ENCODE results near the gene ELP5.
"Not testable (repeated sequence)": the region's sequence is repeated elsewhere in the genome, so short reads cannot be mapped to it uniquely, and the experiment has no call there.

DNA sequence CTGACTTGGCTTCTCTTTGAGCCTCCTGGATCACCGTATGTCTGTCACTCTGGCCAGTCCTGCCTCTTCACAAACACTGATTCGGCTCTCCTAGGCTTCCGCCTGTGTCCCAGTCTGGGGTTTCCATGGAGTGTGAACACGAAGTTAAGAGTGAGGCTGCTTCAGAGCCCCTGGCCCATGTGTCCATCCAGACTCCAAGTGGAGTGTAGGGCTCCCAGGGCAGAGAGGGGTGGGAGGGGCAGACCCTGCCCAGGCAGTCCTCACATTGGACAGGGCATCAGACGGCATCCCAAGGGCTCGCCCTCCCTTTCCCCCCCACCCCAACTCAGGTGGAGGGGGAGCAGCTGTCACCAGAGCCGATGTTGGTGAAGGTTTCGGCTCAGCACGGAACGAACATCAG is 8.2 kb upstream of the ELP5 start:
- TF ChIP-seq, protein P1, sequence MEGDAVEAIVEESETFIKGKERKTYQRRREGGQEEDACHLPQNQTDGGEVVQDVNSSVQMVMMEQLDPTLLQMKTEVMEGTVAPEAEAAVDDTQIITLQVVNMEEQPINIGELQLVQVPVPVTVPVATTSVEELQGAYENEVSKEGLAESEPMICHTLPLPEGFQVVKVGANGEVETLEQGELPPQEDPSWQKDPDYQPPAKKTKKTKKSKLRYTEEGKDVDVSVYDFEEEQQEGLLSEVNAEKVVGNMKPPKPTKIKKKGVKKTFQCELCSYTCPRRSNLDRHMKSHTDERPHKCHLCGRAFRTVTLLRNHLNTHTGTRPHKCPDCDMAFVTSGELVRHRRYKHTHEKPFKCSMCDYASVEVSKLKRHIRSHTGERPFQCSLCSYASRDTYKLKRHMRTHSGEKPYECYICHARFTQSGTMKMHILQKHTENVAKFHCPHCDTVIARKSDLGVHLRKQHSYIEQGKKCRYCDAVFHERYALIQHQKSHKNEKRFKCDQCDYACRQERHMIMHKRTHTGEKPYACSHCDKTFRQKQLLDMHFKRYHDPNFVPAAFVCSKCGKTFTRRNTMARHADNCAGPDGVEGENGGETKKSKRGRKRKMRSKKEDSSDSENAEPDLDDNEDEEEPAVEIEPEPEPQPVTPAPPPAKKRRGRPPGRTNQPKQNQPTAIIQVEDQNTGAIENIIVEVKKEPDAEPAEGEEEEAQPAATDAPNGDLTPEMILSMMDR (IDR thresholded peaks at IDR 0.05; ENCODE audit: borderline replicate concordance, extremely low read depth, low read length, poor library complexity, severe bottlenecking), result not testable (repeated sequence)
- not testable (repeated sequence) for TF ChIP-seq EZH2 (IDR thresholded peaks at IDR 0.05; ENCODE audit: borderline replicate concordance, low read depth, low read length, severe bottlenecking)

Measured in DND-41 (cell line).